HepG2 (cell line): ENCODE data around the gene FAAP100.

Source experiments
- BHLHE40 ChIP-seq: IDR thresholded peaks from 2 replicates; pipeline ENCODE4 v1.6.1; 2011; ENCODE audit warnings: low read length, improper control_type of control experiment
- EZH2 ChIP-seq: conservative IDR thresholded peaks from 2 replicates; pipeline ENCODE4 v1.6.1; 2012; ENCODE audit warnings: mild to moderate bottlenecking, low read depth, low read length, moderate library complexity
- FOXJ3 ChIP-seq: sonication (generic); formaldehyde crosslinking; IDR thresholded peaks from 2 replicates; pipeline ENCODE4 v1.4.0; 2020; ENCODE audit warnings: missing genetic modification reagents, mild to moderate bottlenecking, borderline replicate concordance
- TARDBP ChIP-seq: sonication (generic); formaldehyde crosslinking; IDR thresholded peaks from 2 replicates; pipeline ENCODE4 v1.8.0; 2022; ENCODE audit warnings: mild to moderate bottlenecking, missing genetic modification reagents
- ZFP36 ChIP-seq: fragments of 150-350 bp; IDR thresholded peaks from 2 replicates; pipeline ENCODE4 v1.6.1; 2018; ENCODE audit warnings: borderline replicate concordance, low read length, low read depth; ENCODE audit not compliant: partially characterized antibody
- ZFP62 ChIP-seq: sonication (generic); formaldehyde crosslinking; IDR thresholded peaks from 2 replicates; pipeline ENCODE4 v1.4.0; 2020; ENCODE audit warnings: missing genetic modification reagents
- ZNF24 ChIP-seq: fragments of 450-650 bp; IDR thresholded peaks from 2 replicates; pipeline ENCODE4 v1.6.1; 2017; ENCODE audit warnings: antibody characterized with exemption, mild to moderate bottlenecking

DNA sequence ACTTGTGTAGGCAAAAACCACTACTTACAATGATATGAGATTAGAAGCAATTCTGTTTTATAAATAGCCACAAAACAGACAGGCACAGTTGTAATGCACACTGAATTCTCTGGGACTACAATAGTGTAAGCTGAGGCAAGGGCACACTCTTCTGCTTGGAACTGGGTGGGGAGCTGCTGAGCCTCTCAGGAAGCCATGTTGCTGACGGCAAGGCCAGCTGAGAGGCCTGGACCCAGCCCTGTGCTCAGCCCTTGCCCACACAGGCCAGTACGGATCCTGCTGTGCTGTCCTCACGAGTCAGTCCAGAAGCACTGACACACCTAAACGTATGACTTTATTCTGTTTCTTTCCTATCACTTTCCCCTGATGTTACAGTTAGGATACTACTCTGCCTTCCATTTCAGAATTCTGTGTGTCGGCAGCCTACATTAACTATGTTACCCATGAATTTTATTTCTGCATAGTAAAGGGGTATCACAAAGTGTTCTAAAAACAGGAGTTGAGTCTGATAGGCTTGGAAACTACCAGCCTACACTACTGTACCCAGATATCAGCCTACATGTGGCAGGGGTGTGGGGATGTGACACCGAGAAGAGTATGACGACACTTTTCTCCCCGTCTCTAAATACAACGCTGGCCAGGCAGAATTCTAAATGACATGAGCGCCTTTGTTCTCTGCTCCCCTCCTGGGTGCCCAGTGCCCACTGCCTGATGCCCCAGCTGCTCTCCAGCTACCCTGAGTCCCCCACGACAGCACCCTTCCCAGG lies 41.1 kb upstream of the FAAP100 start:
- no peak for TF ChIP-seq BHLHE40
- no peak for TF ChIP-seq EZH2
- TF ChIP-seq ZNF24, result no peak
- no peak for TF ChIP-seq FOXJ3 (CRISPR knock-in tag)
- no peak for TF ChIP-seq TARDBP
- no peak for TF ChIP-seq ZFP62 (CRISPR knock-in tag)
- no peak for TF ChIP-seq ZFP36
